ENCODE measurements around the gene BCL7B.
"Not testable (repeated sequence)": the region's sequence is repeated elsewhere in the genome, so short reads cannot be mapped to it uniquely, and the experiment has no call there.

The BCL7B gene

DNA sequence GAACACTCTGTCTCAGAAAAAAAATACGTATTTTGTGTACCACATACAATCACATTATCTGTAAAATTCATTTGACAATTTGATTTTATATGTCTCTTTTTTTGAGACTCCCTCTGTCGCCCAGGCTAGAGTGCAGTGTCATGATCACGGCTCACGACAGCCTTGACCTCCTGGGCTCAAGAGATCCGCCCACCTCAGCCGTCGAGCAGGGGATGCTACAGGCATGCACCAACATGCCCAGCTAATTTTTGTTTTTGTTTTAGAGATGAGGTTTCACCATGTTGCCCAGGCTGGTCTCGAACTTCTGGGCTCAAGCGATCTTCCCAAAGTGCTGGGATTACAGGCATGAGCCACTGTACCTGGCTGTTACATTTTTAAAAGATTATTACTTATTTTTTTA lies 23.7 kb downstream of the BCL7B start:
- DNase-seq (ENCODE audit: low spot score) = no peak

GRCh38 chr7:73532224-73532623 lies 25.3 kb downstream of the BCL7B start:
- no peak for DNase-seq (ENCODE audit: low spot score)

- DNase-seq (ENCODE audit: low spot score) = no peak
Measured at GRCh38 chr7:73530800-73531199, 26.7 kb downstream of the BCL7B start.

DNA sequence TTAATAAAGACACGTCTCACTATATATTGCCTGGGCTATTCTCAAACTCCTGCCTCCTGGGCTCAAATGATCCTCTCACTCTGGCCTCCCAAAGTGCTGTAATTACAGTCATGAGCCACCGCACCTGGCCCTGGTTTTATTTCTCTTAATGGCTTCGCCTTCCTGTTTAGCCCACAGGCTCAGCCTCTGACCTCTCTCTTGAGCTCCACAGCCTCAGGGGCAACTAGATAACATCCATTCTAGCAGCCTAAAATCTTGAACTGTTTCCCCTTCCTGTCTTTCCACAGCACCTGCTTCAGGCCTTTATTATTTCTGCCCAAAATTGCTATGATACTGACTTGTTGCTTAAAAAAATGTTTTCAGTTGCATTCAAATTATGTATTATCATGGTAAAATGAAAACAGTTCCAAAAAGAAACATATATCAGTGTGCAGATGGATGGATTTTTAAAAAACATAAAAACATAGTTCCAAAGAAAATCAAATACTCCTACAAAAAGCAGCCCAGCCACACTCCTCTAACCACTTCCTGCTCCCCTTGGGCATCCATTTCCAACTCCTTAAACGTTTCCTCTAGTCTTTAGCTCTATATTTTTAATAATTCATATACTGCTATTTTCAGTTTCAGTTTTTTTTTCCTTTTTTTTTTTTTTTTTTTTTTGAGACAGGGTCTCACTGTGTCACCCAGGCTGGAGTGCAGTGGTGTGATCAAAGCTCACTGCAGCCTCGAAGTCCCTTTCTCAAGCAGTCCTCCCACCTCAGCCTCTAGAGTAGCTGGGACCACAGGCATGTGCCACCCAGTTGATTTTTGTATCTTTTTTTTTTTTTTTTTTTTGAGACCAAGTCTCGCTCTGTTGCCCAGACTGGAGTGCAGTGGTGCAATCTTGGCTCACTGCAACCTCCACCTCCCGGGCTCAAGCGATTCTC lies 30.3 kb downstream of the BCL7B start:
- peak; percentile 22 for DNase-seq (ENCODE audit: low spot score)

DNA sequence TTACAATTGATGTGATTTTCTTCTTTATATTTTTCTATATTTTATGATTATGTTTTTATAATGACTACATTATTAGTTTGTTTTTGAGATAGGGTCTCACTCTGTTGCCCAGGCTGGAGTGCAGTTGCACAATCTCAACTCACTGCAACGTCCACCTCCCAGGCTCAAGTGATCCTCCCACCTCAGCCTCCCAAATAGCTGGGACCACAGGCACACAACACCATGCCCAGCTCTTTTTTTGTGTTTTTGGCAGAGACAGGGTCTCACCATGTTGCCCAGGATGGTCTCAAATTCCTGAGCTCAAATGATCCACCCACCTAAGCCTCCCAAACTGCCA lies 31.4 kb downstream of the BCL7B start:
- DNase-seq (ENCODE audit: low spot score) = not testable (repeated sequence)

- DNase-seq (ENCODE audit: low spot score) = peak; percentile 99
Measured at GRCh38 chr7:73522105-73522872, 35.2 kb downstream of the BCL7B start, which contains the start of gene BAZ1B. TSS of gene BAZ1B (minus strand) at chr7:73522293. CDS start at chr7:73521933, 360 bp downstream.

DNA sequence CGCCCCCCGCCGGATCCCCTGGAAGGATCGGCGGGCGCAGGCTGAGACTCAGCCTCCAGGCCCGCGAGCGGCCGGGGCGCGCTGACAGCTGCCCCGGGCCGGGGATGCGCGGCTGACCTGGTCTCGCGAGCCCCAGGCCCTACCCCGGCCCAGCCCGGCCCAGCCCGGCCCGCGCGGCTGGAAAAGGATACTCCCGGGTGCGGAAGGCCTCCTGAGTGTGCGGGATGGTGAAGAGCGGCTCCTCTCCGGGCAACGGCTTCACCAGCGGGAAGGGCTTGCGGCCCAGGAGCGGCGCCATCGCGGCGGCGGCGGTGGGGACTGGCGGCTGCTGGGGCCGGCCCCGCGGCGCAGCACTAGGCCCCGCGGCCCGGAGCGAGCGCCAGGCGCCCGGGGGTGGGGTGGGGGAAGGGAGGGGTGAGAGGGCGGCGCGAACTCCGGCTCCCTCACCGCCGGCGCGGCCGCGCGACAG lies 35.8 kb downstream of the BCL7B start:
- peak; percentile 83 for DNase-seq (ENCODE audit: low spot score)

GRCh38 chr7:73520673-73521635 lies 36.5 kb downstream of the BCL7B start:
- peak; percentile 16 for DNase-seq (ENCODE audit: low spot score)

DNA sequence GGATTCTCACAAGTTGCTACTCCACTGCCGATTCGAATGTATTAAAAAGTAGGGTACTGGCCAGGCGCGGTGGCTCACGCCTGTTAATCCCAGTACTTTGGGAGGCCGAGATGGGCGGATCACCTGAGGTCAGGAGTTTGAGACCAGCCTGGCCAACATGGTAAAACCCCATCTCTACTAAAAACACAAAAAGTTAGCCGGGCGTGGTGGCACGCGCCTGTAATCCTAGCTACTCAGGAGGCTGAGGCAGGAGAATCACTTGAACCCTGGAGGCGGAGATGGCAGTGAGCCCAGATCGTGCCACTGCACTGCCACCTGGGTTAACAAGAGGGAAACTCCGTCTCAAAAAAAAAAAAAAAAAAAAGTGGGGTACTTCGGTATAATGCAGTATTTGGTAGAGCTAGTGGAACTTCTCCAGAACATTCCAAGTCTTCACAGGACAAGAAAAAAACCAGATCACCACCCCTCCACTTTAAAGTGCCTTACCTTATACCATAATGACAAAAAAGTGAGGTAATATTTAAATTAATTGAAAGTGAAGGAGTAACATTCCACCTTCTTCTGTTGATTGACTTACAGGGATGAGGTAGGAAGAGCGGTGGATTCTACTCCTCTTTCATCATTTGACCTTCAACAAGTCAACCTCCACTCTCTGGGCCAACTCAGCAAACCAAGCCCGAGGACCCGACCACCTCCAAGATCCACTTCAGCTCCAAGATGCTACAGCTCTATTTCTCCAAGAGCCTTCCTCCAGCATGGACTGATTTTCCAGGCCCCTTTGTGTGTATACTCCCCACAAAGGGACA lies 37.4 kb downstream of the BCL7B start:
- DNase-seq (ENCODE audit: low spot score) = no peak

DNA sequence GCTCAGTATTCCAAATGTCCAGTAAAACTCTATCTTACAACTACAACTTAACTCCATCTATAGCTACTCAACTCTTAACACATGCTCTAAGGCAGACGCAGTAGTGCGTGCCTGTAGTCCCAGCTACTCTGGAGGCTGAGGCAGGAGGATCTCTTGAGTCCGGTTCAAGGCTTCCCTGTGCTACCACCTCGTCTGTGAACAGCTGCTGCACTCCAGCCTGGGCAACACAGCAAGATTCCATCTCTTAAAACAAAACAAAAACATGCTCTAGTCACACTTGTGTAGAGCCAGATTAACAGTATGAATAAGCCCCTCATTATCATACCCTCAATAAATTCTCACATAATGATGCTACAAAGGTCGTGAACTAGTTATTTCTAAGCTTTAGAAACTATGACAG lies 39.0 kb downstream of the BCL7B start:
- DNase-seq (ENCODE audit: low spot score) = no peak

- DNase-seq (ENCODE audit: low spot score) = no peak
Measured at GRCh38 chr7:73517241-73517995, 40.1 kb downstream of the BCL7B start.

- no peak for DNase-seq (ENCODE audit: low spot score)
Measured at GRCh38 chr7:73515178-73515577, 42.3 kb downstream of the BCL7B start.

DNA sequence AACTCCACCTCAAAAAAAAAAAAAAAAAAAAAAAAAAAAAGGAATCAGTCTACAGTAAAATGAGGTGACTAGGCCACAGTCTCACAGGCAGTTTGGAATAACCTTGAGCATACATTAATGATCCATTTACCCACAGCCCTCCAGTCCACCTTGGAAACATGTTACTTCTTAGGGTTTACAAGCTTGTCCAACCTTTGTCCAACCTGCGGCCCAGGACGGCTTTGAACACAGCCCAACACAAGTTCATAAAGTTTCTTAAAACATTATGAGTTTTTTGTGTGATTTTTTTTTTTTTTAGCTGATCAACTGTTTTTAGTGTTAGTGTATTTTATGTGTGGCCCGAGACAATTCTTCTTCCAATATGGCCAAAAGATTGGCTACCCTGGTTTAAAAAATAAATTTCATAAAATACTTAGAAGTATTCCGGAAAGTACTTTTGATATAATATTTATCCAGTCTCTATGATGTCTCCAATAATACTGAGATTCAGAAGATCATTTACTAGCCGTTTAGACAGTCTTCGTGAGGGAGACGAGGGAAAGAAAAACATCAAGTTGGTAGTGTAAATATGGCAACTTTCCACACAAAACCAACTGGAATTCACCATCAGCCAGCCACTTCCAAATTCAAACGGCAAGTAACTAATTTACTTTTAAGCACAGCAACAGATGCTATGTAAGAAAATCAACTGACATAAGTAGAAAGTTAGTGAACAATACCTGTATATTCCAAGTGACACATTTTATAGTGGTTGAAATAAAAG lies 45.3 kb downstream of the BCL7B start:
- no peak for DNase-seq (ENCODE audit: low spot score)

- DNase-seq (ENCODE audit: low spot score) = no peak
Measured at GRCh38 chr7:73509463-73509862, 48.0 kb downstream of the BCL7B start.

DNA sequence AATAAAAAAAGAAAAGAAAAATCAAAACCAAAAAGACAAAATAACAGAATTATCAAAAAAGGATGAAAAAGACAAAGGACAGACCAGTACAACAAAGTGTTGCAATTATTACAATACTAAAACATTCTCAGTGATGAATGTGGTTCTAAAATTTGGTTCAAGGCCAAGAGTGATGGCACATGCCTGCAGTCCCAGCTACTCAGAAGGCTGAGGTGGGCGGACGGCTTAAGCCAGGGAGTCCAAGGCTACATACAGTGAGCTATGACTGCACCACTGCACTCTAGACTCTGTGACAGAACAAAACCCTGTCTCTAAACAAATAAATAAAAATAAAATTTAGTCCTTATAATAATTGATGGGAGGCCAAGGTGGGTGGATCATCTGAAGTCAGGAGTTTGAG lies 49.9 kb downstream of the BCL7B start:
- DNase-seq (ENCODE audit: low spot score) = no peak

DNA sequence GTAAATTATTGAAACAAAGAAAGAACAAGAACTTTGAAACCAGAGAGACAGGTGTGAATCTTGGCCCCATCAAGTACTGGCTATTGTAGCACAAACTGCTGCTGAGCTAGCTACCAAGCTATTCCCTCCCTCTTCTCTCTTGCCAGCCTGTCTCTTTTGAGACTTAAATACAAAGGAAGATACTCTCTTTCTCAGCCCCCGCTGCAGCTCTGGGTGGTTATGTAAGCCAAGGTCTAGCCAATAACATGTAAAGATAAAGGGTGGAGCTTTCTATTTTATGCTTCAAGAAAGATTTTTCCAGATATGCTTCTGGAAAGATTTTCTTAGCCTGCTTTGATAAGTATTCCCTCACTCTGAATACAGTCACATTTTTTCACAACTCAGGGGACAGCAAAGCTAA lies 52.6 kb downstream of the BCL7B start:
- no peak for DNase-seq (ENCODE audit: low spot score)

DNA sequence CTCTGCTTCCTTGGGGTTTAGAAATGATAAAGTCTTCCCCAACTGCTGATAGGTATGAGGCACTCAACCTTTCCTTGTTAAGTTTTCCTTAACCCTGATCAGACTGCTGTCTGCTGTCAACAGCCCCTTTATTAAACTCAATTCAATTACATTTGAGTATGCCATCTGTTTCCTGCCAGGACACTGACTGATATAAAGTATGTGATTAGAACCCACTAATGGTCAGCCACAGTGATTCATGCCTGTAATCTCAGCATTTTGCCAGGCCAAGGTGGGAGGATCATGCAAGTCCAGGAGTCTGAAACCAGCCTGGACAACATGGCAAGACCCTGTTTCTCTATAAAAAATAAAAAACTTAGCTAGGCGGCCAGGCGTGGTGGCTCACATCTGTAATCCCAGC lies 53.5 kb downstream of the BCL7B start:
- no peak for DNase-seq (ENCODE audit: low spot score)

GRCh38 chr7:73503229-73503628 lies 54.3 kb downstream of the BCL7B start:
- DNase-seq (ENCODE audit: low spot score) = no peak

DNA sequence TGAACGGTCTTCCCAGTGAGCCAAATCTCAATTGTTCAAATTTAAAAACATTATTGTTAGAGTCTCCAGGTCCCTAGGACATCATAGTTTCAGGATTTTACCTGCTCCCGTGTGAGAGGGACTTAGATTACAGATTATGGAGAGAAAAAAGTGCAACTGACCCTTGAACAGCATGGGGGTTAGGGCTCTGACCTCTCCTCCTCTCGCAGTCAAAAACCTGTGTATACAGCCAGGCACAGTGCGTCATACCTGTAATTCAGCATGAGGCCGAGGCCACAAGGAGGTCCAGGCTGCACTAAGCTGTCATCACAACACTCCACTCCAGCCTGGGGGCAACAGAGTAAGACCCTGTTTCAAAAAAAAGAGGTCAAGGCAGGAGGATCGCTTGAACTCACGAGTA lies 60.9 kb downstream of the BCL7B start:
- no peak for DNase-seq (ENCODE audit: low spot score)

- not testable (repeated sequence) for DNase-seq (ENCODE audit: low spot score)
Measured at GRCh38 chr7:73495507-73495906, 62.0 kb downstream of the BCL7B start.

Measured in germinal center (tissue), 1 donor.